Esophagus muscularis mucosa (tissue), 4 donors: ENCODE data around the gene HERC4. TPM values are rescaled to one million over a fixed set of nuclear protein-coding genes. Genes with fewer than 3 reads are reported as not detected.

Experiments used
- DNase-seq: peaks from one replicate; pipeline ENCODE4 v3.0.0-alpha.2; 2017; ENCODE audit errors: extremely low spot score
- H3K27ac ChIP-seq, 4 donors: fragments of 200-600 bp; sonication (generic); replicated peaks in 1 of 4; 1 replicate in 3 of 4; 2 replicates in 1 of 4; pipeline ENCODE4 v1.5.1; 2016 to 2019; ENCODE audit warnings: mild to moderate bottlenecking in 1 of 4
- H3K27me3 ChIP-seq, 4 donors: fragments of 200-600 bp; sonication (generic); one replicate each; pipeline versions ENCODE4 v1.5.1 to v1.6.0; 2016 to 2019
- H3K36me3 ChIP-seq, 4 donors: fragments of 200-600 bp; sonication (generic); one replicate each; pipeline ENCODE4 v1.5.1; 2016 to 2019
- H3K4me1 ChIP-seq, 4 donors: fragments of 200-600 bp; sonication (generic); one replicate each; pipeline ENCODE4 v1.5.1; 2016 to 2019
- H3K4me3 ChIP-seq, 4 donors: fragments of 200-600 bp; sonication (generic); 1 replicate in 2 of 4; 2 replicates in 2 of 4; pipeline ENCODE4 v1.5.1; 2016 to 2019; ENCODE audit warnings: mild to moderate bottlenecking in 4 of 4, moderate library complexity in 1 of 4
- H3K9me3 ChIP-seq, 4 donors: fragments of 200-600 bp; sonication (generic); 1 replicate in 3 of 4; 2 replicates in 1 of 4; pipeline ENCODE4 v1.5.1; 2016 to 2019
- EP300 ChIP-seq: sonication (generic); formaldehyde crosslinking; IDR thresholded peaks from one replicate; pipeline ENCODE4 v1.6.1; 2017; ENCODE audit warnings: antibody characterized with exemption
- POLR2A ChIP-seq: fragments of 450-650 bp; IDR thresholded peaks from one replicate; pipeline ENCODE4 v1.6.1; 2017; ENCODE audit warnings: antibody characterized with exemption, moderate library complexity, mild to moderate bottlenecking, low read depth
- POLR2AphosphoS5 ChIP-seq, 2 donors: sonication (generic); formaldehyde crosslinking; IDR thresholded peaks; one replicate each; pipeline ENCODE4 v1.6.1; 2017; ENCODE audit warnings: antibody characterized with exemption in 2 of 2
- WGBS: methylation state at CpG from one replicate; pipeline ENCODE4 v1.1.5; 2018; 5-methylcytosine and 5-hydroxymethylcytosine counted together
- intact Hi-C: fragments of 100-400 bp; cut with DNase I; formaldehyde crosslinking; loops from one replicate; pipeline ENCODE4 v1.15.1; 2023
- total RNA-seq, 4 donors: library from RNA; depleted of rRNA; stranded (reverse); fragments of >200 nt; gene quantifications; one replicate each; pipeline versions ENCODE4 v1.1.0 to v1.2.1, GENCODE V29; 2016
- TF ChIP-seq, protein P1 (sequence below), 3 experiments: fragments of 200-600 bp in 2 of 3; fragments of 450-650 bp in 1 of 3; sonication (generic) in 2 of 3; IDR thresholded peaks; one replicate each; pipeline ENCODE4 v1.5.1; 2017 to 2019; ENCODE audit warnings: antibody characterized with exemption in 3 of 3, mild to moderate bottlenecking in 2 of 3, moderate library complexity in 1 of 3

Gene HERC4
- total RNA-seq, 4 donors from 2014 or later, result 24.9 to 42.4 (median 30.1) TPM

DNA sequence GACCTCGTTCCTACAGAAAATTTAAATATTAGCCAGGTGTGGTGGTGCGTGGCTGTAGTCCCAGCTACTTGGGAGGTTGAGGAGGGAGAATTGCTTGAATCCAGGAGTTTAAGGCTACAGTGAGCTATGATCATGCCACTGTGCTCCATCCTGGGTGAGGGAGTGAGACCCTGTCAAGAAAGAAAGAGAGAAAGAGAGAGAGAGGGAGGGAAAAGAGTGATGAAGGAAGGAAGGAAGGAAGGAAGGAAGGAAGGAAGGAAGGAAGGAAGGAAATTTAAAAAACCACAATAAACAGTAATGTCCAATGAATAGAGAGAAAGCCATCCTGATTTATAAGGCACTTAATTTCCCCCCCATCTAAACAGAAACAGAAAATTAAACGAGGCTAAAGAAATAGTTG, 43.6 kb upstream of the HERC4 start:
- peaks cover 0 to 5% (median 0%) of the 10 kb centered on the region in 4 donors for H3K36me3 ChIP-seq

DNA sequence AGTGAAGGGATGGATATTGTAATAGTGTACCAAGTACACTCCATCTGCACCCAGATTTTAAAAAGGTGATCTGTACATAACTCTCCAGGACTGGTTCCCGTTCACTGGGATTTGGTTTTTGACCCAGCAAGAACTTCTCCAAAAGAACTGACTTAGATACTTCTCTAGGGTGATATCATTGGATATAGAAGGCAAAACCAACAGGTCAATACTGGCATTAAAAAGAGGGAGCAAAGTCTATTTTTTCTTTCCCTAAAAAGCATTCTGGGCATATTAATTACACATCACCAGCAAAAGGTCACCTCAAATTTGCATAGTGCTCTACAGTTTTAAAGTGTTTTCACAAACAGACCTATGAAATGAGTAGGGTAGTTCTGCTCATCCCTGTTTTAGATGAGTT, 37.8 kb upstream of the HERC4 start:
- intact Hi-C loops, result no loop called here
- Histone ChIP-seq H3K9me3 (no peaks in the 10 kb centered on the region), H3K27ac (no peak overlapping the region), H3K27me3 (no peaks in the 10 kb centered on the region), H3K4me1 (peaks cover 0 to 16% (median 8%) of the 10 kb centered on the region in 4 donors), H3K4me3 (no peak overlapping the region), H3K36me3 (no peaks in the 10 kb centered on the region)
- 90% methylated on average over 1 of the region's 1 CpG for WGBS
- TF ChIP-seq EP300 (no peak), POLR2AphosphoS5 (IDR thresholded peaks at IDR 0.05) (no peak), POLR2A (no peak)
- TF ChIP-seq, protein P1, sequence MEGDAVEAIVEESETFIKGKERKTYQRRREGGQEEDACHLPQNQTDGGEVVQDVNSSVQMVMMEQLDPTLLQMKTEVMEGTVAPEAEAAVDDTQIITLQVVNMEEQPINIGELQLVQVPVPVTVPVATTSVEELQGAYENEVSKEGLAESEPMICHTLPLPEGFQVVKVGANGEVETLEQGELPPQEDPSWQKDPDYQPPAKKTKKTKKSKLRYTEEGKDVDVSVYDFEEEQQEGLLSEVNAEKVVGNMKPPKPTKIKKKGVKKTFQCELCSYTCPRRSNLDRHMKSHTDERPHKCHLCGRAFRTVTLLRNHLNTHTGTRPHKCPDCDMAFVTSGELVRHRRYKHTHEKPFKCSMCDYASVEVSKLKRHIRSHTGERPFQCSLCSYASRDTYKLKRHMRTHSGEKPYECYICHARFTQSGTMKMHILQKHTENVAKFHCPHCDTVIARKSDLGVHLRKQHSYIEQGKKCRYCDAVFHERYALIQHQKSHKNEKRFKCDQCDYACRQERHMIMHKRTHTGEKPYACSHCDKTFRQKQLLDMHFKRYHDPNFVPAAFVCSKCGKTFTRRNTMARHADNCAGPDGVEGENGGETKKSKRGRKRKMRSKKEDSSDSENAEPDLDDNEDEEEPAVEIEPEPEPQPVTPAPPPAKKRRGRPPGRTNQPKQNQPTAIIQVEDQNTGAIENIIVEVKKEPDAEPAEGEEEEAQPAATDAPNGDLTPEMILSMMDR (IDR thresholded peaks at IDR 0.05), result no peak
- no peak for DNase-seq

More for the DNA sequence above, 43.6 kb upstream of the HERC4 start:
- Histone ChIP-seq H3K9me3 (no peaks in the 10 kb centered on the region), H3K27ac (no peak overlapping the region), H3K4me1 (peaks cover 0 to 8% (median 0%) of the 10 kb centered on the region in 4 donors), H3K4me3 (no peak overlapping the region), H3K27me3 (no peaks in the 10 kb centered on the region)
- 92% methylated on average over 3 of the region's 3 CpGs for WGBS
- intact Hi-C loops, result no loop called here
- TF ChIP-seq POLR2AphosphoS5 (IDR thresholded peaks at IDR 0.05) (no peak), EP300 (no peak), POLR2A (no peak)
- TF ChIP-seq, protein P1 (IDR thresholded peaks at IDR 0.05), result no peak
- DNase-seq, result no peak

DNA sequence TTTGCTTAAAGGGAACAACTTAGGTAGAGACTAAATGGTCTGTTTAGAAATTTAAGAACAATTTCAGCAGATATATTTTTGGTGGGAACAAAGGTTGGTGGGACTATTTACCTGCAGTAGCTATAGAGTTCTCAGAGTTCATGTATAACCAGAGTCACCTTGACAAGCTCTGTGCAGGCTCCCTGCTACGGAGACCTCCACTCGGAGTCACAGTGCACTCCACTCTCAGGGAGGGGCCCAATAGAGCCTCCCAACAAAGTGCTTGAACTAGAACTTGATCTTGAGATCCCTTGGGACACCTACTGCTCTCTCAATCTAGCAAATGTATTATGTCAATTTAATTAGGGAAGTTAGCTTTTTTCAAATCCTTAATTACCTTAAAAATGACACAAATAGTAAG, 36.5 kb upstream of the HERC4 start:
- H3K4me3 ChIP-seq, result no peak overlapping the region
- 84% methylated on average over 2 of the region's 2 CpGs for WGBS

DNA sequence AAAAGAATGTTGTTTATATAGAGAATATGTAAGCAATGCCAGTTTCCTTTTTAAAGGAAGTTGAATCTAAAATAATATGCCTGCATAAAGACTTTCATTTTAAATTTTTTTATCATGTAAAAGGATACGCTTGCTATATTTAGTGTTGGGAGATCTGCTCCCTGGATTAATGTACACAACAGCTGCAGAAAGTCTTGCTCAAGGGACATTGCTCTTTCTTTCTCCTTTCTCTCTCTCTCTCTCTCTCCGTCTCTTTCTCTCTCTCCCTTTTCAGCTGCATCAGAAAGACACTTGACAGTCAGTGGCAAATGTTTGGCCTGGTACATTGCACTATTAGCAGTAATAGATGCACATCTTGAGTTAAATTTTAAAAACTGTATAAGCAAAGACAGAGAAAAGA, 34.9 kb upstream of the HERC4 start:
- intact Hi-C loops, result no loop called here
- DNase-seq, result no peak
- Histone ChIP-seq H3K27me3 (no peaks in the 10 kb centered on the region), H3K36me3 (no peaks in the 10 kb centered on the region), H3K4me3 (peak overlapping the region; percentile 15 to 31 (median 22)), H3K4me1 (peaks cover 0 to 16% (median 8%) of the 10 kb centered on the region in 4 donors), H3K9me3 (no peaks in the 10 kb centered on the region), H3K27ac (peak overlapping the region in 2 of 4 donors; percentile 12 to 31)
- WGBS, result 25% methylated on average over 2 of the region's 2 CpGs
- TF ChIP-seq EP300 (no peak), POLR2A (no peak), POLR2AphosphoS5 (IDR thresholded peaks at IDR 0.05) (no peak)
- TF ChIP-seq, protein P1 (IDR thresholded peaks at IDR 0.05), result no peak

More for the DNA sequence above, 36.5 kb upstream of the HERC4 start:
- Histone ChIP-seq H3K4me1 (peaks cover 0 to 16% (median 8%) of the 10 kb centered on the region in 4 donors), H3K9me3 (no peaks in the 10 kb centered on the region), H3K27me3 (no peaks in the 10 kb centered on the region), H3K36me3 (no peaks in the 10 kb centered on the region), H3K27ac (no peak overlapping the region)
- TF ChIP-seq EP300 (no peak), POLR2A (no peak), POLR2AphosphoS5 (IDR thresholded peaks at IDR 0.05) (no peak)
- TF ChIP-seq, protein P1 (IDR thresholded peaks at IDR 0.05), result no peak
- intact Hi-C loops, result no loop called here
- no peak for DNase-seq

DNA sequence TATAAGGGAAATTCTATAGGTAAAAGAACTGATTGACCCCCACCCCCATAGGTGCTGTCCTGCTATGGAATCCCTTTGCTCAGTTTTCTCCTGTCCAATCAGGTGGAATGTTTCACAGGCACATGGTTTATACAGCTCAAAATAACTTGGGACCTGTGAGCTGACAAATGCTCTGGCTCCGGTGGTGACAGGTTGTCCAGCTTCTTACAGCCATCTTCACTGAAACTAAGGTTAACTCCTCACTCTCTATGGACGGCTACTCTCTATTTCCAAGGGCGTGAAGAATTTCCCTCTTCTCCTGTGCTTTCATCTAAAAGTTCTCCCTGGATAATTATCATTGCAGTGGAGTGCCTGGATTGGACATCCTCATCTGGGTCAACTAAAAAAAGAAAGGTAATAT, 34.2 kb upstream of the HERC4 start, which contains the start of gene MYPN:
Gene MYPN, plus strand, starts transcription at position 158 of the 400 bp plus-strand sequence. CDS start 11,951 bp downstream, outside the sequence.
- WGBS, result 27% methylated on average over 3 of the region's 3 CpGs
- TF ChIP-seq POLR2A (no peak), EP300 (no peak), POLR2AphosphoS5 (IDR thresholded peaks at IDR 0.05) (no peak)
- TF ChIP-seq, protein P1 (IDR thresholded peaks at IDR 0.05), result no peak
- peak within 1 kb of the TSS; percentile 15 to 31 (median 22) for H3K4me3 ChIP-seq
- H3K27me3 ChIP-seq, result no peaks in the 10 kb centered on the region
- peak within 1 kb of the TSS in 3 of 4 donors; percentile 12 to 31 (median 30) for H3K27ac ChIP-seq
- peaks cover 0 to 16% (median 8%) of the 10 kb centered on the region in 4 donors for H3K4me1 ChIP-seq
- no peaks in the 10 kb centered on the region for H3K9me3 ChIP-seq
- intact Hi-C loops, result no loop called here
- H3K36me3 ChIP-seq, result no peaks in the 10 kb centered on the region
- no peak for DNase-seq
